SK-N-SH treated with all-trans-retinoic acid at 6 μM for 48 hours (cell line): Measurements from ENCODE around the gene ATMIN.

Source experiments
- ATAC-seq: fragments of 200-7000 bp; cut with Tn5 transposase; 3 replicates; pipeline ENCODE4 v1.9.1; 2020; ENCODE audit warnings: mild to moderate bottlenecking, moderate library complexity
- ARNTL ChIP-seq: fragments of 450-650 bp; formaldehyde crosslinking; IDR thresholded peaks from 2 replicates; pipeline ENCODE4 v1.5.0; 2020; ENCODE audit warnings: low read depth, mild to moderate bottlenecking, moderate library complexity, borderline replicate concordance
- ESRRG ChIP-seq: fragments of 250-450 bp; sonication (Bioruptor Pico); IDR thresholded peaks from 2 replicates; pipeline ENCODE4 v1.6.1; 2021; ENCODE audit warnings: mild to moderate bottlenecking
- GLIS3 ChIP-seq: fragments of 250-450 bp; sonication (Bioruptor Pico); IDR thresholded peaks from 2 replicates; pipeline ENCODE4 v1.5.0; 2020; ENCODE audit warnings: mild to moderate bottlenecking, moderate library complexity
- ISL1 ChIP-seq: fragments of 250-450 bp; sonication (Bioruptor Pico); IDR thresholded peaks from 2 replicates; pipeline ENCODE4 v2.1.2; 2022; ENCODE audit warnings: mild to moderate bottlenecking, moderate library complexity
- OSR1 ChIP-seq: fragments of 250-450 bp; sonication (Bioruptor Pico); IDR thresholded peaks from 2 replicates; pipeline ENCODE4 v1.8.0; 2022; ENCODE audit warnings: moderate library complexity, mild to moderate bottlenecking, inconsistent platforms
- RARB ChIP-seq: fragments of 250-450 bp; sonication (Bioruptor Pico); IDR thresholded peaks from 2 replicates; pipeline ENCODE4 v1.8.0; 2021; ENCODE audit warnings: mild to moderate bottlenecking, moderate library complexity
- SNAI2 ChIP-seq: fragments of 250-450 bp; sonication (Bioruptor Pico); IDR thresholded peaks from 2 replicates; pipeline ENCODE4 v1.5.0; 2020; ENCODE audit warnings: mild to moderate bottlenecking, moderate library complexity
- TOX ChIP-seq: fragments of 250-450 bp; sonication (Bioruptor Pico); IDR thresholded peaks from 2 replicates; pipeline ENCODE4 v1.8.0; 2021; ENCODE audit warnings: mild to moderate bottlenecking, moderate library complexity, borderline replicate concordance
- ZC3H10 ChIP-seq: fragments of 250-450 bp; sonication (Bioruptor Pico); IDR thresholded peaks from 2 replicates; pipeline ENCODE4 v1.5.1; 2021; ENCODE audit warnings: mild to moderate bottlenecking, moderate library complexity
- ZFP3 ChIP-seq: fragments of 250-450 bp; sonication (Bioruptor Pico); IDR thresholded peaks from 2 replicates; pipeline ENCODE4 v1.5.0; 2020; ENCODE audit warnings: mild to moderate bottlenecking, moderate library complexity
- ZFP30 ChIP-seq: fragments of 450-650 bp; formaldehyde crosslinking; IDR thresholded peaks from 2 replicates; pipeline ENCODE4 v1.5.0; 2022; ENCODE audit warnings: mild to moderate bottlenecking, moderate library complexity
- ZNF70 ChIP-seq: fragments of 450-650 bp; formaldehyde crosslinking; IDR thresholded peaks from 2 replicates; pipeline ENCODE4 v1.5.0; 2020; ENCODE audit warnings: mild to moderate bottlenecking, moderate library complexity
- ZNF8 ChIP-seq: fragments of 450-650 bp; formaldehyde crosslinking; IDR thresholded peaks from 2 replicates; pipeline ENCODE4 v1.5.0; 2020; ENCODE audit warnings: mild to moderate bottlenecking, moderate library complexity
- TF ChIP-seq, protein P1 (sequence below): fragments of 250-450 bp; sonication (Bioruptor Pico); IDR thresholded peaks from 2 replicates; pipeline ENCODE4 v1.5.0; 2020; ENCODE audit warnings: mild to moderate bottlenecking, moderate library complexity
- TF ChIP-seq, protein P2 (sequence below): fragments of 250-450 bp; sonication (Bioruptor Pico); IDR thresholded peaks from 2 replicates; pipeline ENCODE4 v1.8.0; 2020; ENCODE audit warnings: mild to moderate bottlenecking, moderate library complexity, borderline replicate concordance
- TF ChIP-seq, protein P3 (sequence below): fragments of 250-450 bp; sonication (Bioruptor Pico); IDR thresholded peaks from 2 replicates; pipeline ENCODE4 v1.5.1; 2020; ENCODE audit warnings: low read depth, mild to moderate bottlenecking, moderate library complexity
- TF ChIP-seq, protein P4 (sequence below): fragments of 250-450 bp; sonication (Bioruptor Pico); IDR thresholded peaks from 2 replicates; pipeline ENCODE4 v1.8.0; 2021; ENCODE audit warnings: low read depth, mild to moderate bottlenecking, moderate library complexity, borderline replicate concordance
- TF ChIP-seq, protein P5 (sequence below): fragments of 250-450 bp; sonication (Bioruptor Pico); IDR thresholded peaks from 2 replicates; pipeline ENCODE4 v1.5.1; 2021; ENCODE audit warnings: mild to moderate bottlenecking, moderate library complexity

Gene ATMIN

DNA sequence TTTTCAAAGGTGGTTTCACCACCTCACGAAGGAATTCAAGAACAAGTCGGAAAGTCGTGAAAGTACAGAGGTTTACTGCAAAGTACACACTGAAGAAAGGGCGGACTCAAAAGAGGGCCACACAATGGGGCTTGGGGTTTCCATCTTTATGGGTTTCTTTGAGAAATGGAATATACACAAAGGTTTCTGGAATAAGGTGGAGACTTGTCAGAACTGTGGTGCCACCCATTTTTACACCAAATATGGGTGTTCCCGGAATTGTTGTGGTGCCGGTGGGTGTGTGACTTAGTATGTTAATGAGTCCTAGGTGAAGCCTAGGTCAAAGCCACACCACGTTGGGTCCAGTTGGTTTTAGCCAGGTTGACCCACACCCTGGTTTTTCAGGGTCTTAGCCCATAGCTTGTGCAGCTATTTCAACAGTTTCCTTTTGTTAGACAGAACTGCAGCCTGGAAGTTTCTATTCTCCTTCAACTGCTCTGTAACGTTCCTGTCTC lies 61.1 kb downstream of the ATMIN start:
- no peak for ATAC-seq
- TF ChIP-seq ZC3H10 = no peak
- TF ChIP-seq ZFP3 (CRISPR knock-in tag) = no peak
- TF ChIP-seq ESRRG (CRISPR knock-in tag) = no peak
- TF ChIP-seq, protein P1, sequence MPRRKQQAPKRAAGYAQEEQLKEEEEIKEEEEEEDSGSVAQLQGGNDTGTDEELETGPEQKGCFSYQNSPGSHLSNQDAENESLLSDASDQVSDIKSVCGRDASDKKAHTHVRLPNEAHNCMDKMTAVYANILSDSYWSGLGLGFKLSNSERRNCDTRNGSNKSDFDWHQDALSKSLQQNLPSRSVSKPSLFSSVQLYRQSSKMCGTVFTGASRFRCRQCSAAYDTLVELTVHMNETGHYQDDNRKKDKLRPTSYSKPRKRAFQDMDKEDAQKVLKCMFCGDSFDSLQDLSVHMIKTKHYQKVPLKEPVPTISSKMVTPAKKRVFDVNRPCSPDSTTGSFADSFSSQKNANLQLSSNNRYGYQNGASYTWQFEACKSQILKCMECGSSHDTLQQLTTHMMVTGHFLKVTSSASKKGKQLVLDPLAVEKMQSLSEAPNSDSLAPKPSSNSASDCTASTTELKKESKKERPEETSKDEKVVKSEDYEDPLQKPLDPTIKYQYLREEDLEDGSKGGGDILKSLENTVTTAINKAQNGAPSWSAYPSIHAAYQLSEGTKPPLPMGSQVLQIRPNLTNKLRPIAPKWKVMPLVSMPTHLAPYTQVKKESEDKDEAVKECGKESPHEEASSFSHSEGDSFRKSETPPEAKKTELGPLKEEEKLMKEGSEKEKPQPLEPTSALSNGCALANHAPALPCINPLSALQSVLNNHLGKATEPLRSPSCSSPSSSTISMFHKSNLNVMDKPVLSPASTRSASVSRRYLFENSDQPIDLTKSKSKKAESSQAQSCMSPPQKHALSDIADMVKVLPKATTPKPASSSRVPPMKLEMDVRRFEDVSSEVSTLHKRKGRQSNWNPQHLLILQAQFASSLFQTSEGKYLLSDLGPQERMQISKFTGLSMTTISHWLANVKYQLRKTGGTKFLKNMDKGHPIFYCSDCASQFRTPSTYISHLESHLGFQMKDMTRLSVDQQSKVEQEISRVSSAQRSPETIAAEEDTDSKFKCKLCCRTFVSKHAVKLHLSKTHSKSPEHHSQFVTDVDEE = no peak
- no peak for TF ChIP-seq ISL1
- no peak for TF ChIP-seq RARB (CRISPR knock-in tag)
- TF ChIP-seq, protein P2, sequence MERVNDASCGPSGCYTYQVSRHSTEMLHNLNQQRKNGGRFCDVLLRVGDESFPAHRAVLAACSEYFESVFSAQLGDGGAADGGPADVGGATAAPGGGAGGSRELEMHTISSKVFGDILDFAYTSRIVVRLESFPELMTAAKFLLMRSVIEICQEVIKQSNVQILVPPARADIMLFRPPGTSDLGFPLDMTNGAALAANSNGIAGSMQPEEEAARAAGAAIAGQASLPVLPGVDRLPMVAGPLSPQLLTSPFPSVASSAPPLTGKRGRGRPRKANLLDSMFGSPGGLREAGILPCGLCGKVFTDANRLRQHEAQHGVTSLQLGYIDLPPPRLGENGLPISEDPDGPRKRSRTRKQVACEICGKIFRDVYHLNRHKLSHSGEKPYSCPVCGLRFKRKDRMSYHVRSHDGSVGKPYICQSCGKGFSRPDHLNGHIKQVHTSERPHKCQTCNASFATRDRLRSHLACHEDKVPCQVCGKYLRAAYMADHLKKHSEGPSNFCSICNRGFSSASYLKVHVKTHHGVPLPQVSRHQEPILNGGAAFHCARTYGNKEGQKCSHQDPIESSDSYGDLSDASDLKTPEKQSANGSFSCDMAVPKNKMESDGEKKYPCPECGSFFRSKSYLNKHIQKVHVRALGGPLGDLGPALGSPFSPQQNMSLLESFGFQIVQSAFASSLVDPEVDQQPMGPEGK (CRISPR knock-in tag) = no peak
- TF ChIP-seq ARNTL = no peak
- no peak for TF ChIP-seq TOX (CRISPR knock-in tag)
- no peak for TF ChIP-seq SNAI2 (CRISPR knock-in tag)
- TF ChIP-seq, protein P3, sequence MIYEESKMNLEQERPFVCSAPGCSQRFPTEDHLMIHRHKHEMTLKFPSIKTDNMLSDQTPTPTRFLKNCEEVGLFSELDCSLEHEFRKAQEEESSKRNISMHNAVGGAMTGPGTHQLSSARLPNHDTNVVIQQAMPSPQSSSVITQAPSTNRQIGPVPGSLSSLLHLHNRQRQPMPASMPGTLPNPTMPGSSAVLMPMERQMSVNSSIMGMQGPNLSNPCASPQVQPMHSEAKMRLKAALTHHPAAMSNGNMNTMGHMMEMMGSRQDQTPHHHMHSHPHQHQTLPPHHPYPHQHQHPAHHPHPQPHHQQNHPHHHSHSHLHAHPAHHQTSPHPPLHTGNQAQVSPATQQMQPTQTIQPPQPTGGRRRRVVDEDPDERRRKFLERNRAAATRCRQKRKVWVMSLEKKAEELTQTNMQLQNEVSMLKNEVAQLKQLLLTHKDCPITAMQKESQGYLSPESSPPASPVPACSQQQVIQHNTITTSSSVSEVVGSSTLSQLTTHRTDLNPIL (CRISPR knock-in tag) = no peak
- no peak for TF ChIP-seq ZFP30 (CRISPR knock-in tag)
- TF ChIP-seq, protein P4, sequence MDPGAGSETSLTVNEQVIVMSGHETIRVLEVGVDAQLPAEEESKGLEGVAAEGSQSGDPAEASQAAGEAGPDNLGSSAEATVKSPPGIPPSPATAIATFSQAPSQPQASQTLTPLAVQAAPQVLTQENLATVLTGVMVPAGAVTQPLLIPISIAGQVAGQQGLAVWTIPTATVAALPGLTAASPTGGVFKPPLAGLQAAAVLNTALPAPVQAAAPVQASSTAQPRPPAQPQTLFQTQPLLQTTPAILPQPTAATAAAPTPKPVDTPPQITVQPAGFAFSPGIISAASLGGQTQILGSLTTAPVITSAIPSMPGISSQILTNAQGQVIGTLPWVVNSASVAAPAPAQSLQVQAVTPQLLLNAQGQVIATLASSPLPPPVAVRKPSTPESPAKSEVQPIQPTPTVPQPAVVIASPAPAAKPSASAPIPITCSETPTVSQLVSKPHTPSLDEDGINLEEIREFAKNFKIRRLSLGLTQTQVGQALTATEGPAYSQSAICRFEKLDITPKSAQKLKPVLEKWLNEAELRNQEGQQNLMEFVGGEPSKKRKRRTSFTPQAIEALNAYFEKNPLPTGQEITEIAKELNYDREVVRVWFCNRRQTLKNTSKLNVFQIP (CRISPR knock-in tag) = no peak
- no peak for TF ChIP-seq OSR1 (CRISPR knock-in tag)
- TF ChIP-seq, protein P5, sequence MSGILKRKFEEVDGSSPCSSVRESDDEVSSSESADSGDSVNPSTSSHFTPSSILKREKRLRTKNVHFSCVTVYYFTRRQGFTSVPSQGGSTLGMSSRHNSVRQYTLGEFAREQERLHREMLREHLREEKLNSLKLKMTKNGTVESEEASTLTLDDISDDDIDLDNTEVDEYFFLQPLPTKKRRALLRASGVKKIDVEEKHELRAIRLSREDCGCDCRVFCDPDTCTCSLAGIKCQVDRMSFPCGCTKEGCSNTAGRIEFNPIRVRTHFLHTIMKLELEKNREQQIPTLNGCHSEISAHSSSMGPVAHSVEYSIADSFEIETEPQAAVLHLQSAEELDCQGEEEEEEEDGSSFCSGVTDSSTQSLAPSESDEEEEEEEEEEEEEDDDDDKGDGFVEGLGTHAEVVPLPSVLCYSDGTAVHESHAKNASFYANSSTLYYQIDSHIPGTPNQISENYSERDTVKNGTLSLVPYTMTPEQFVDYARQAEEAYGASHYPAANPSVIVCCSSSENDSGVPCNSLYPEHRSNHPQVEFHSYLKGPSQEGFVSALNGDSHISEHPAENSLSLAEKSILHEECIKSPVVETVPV (CRISPR knock-in tag) = no peak
- TF ChIP-seq ZNF8 (CRISPR knock-in tag) = no peak
- no peak for TF ChIP-seq GLIS3 (CRISPR knock-in tag)
- TF ChIP-seq ZNF70 (CRISPR knock-in tag) = no peak
- TF ChIP-seq, all 23 proteins: peak for 0
